CD4-positive, alpha-beta T cell (primary cell): Measurements from ENCODE around the gene ARGLU1. TPM values are rescaled to one million over a fixed set of nuclear protein-coding genes. Genes with fewer than 3 reads are reported as not detected.

Experiments used
- ATAC-seq: fragments of 200-7000 bp; cut with Tn5 transposase; one replicate; pipeline ENCODE4 v1.10.0; 2022; ENCODE audit warnings: mild to moderate bottlenecking; ENCODE audit not compliant: poor library complexity
- CTCF ChIA-PET: fragments of 350-600 bp; sonication (Branson Sonifier 250); formaldehyde crosslinking; loops from one replicate; lab custom pipeline; 2021; ENCODE audit warnings: antibody characterized with exemption, inconsistent platforms; lab: Charles Lee
- POLR2A ChIA-PET: fragments of 350-600 bp; sonication (Branson Sonifier 250); formaldehyde crosslinking; loops from one replicate; lab custom pipeline; 2021; ENCODE audit warnings: antibody characterized with exemption, inconsistent platforms; lab: Charles Lee
- DNase-seq, 14 experiments: peaks; one replicate each; pipeline ENCODE4 v3.0.0-alpha.2; 2013 to 2020; ENCODE audit warnings: mixed read lengths in 2 of 14
- H3K27ac ChIP-seq, 2 donors: one replicate each; pipeline versions ENCODE4 v1.5.1 to v1.7.0; 2013; ENCODE audit warnings: low read length in 2 of 2, low read depth in 1 of 2, mild to moderate bottlenecking in 1 of 2
- H3K27me3 ChIP-seq, 2 experiments: 1 replicate in 1 of 2; 2 replicates in 1 of 2; pipeline versions ENCODE4 v1.6.1 to v1.7.0; 2013; ENCODE audit warnings: low read length in 2 of 2, control low read depth in 1 of 2, mild to moderate bottlenecking in 1 of 2, moderate library complexity in 1 of 2; ENCODE audit not compliant: insufficient read depth in 2 of 2, control insufficient read depth in 1 of 2
- H3K36me3 ChIP-seq: one replicate; pipeline ENCODE4 v1.6.1; 2013; ENCODE audit warnings: low read length, control low read depth; ENCODE audit not compliant: insufficient read depth
- H3K4me1 ChIP-seq: one replicate; pipeline ENCODE4 v1.6.1; 2013; ENCODE audit warnings: low read length, control low read depth; ENCODE audit not compliant: insufficient read depth
- H3K4me3 ChIP-seq: one replicate; pipeline ENCODE4 v1.5.1; 2013; ENCODE audit warnings: mild to moderate bottlenecking, low read length, moderate library complexity
- H3K9me3 ChIP-seq, 2 experiments: 1 replicate in 1 of 2; 2 replicates in 1 of 2; pipeline versions ENCODE4 v1.6.1 to v1.7.0; 2013; ENCODE audit warnings: low read length in 2 of 2, mild to moderate bottlenecking in 2 of 2, control low read depth in 1 of 2, moderate library complexity in 1 of 2; ENCODE audit not compliant: control insufficient read depth in 1 of 2, insufficient read depth in 1 of 2
- H3K27ac Mint-ChIP-seq: one replicate; pipeline ENCODE4 v1.8.0; 2020; ENCODE audit warnings: mixed read lengths
- H3K27me3 Mint-ChIP-seq: one replicate; pipeline ENCODE4 v1.8.0; 2021; ENCODE audit warnings: mixed read lengths
- H3K36me3 Mint-ChIP-seq: one replicate; pipeline ENCODE4 v1.8.0; 2021; ENCODE audit warnings: low read depth, mixed read lengths
- H3K4me1 Mint-ChIP-seq: one replicate; pipeline ENCODE4 v1.8.0; 2021; ENCODE audit warnings: low read depth, mixed read lengths
- H3K4me3 Mint-ChIP-seq: one replicate; pipeline ENCODE4 v1.8.0; 2020; ENCODE audit warnings: mild to moderate bottlenecking, mixed read lengths
- H3K9me3 Mint-ChIP-seq: one replicate; pipeline ENCODE4 v1.8.0; 2020; ENCODE audit warnings: mixed read lengths
- CTCF ChIP-seq: fragments of 200-600 bp; IDR thresholded peaks from one replicate; pipeline ENCODE4 v1.8.0; 2022; ENCODE audit warnings: antibody characterized with exemption, mild to moderate bottlenecking
- intact Hi-C, 2 experiments: fragments of 100-400 bp; cut with DNase I in 1 of 2; cut with micrococcal nuclease in 1 of 2; formaldehyde crosslinking; loops; one replicate each; pipeline versions ENCODE4 v1.15.1 to v1.9.0; 2023 to 2025; cut with DNase I, micrococcal nuclease
- total RNA-seq, 174 experiments: library from RNA in 2 of 174; stranded (reverse) in 2 of 174; gene quantifications; one replicate each; pipeline ENCODE4 v1.2.3 and lab custom pipeline; 2021 to 2026

Gene ARGLU1
- total RNA-seq, 2 experiments from 2014 or later = 146 to 152 TPM

GRCh38 chr13:106491928-106492587 lies 75.9 kb downstream of the ARGLU1 start:
- Histone ChIP-seq H3K9me3 (peaks cover 0 to 10% of the 10 kb centered on the region in 2 experiments), H3K36me3 (no peaks in the 10 kb centered on the region), H3K27me3 (peaks cover 20 to 33% of the 10 kb centered on the region in 2 experiments), H3K27ac (no peak overlapping the region), H3K4me1 (peaks cover 14% of the 10 kb centered on the region), H3K4me3 (no peak overlapping the region)
- POLR2A ChIA-PET = no interaction called here
- Mint-ChIP-seq H3K27ac (no peak overlapping the region), H3K4me3 (peak overlapping the region; percentile 11), H3K9me3 (no peaks in the 10 kb centered on the region), H3K36me3 (no peaks in the 10 kb centered on the region), H3K27me3 (peaks cover 81% of the 10 kb centered on the region), H3K4me1 (peaks cover 26% of the 10 kb centered on the region)
- CTCF ChIA-PET = no interaction called here
- DNase-seq (no peak), ATAC-seq (no peak)
- intact Hi-C loops = no loop called here
- no peak for TF ChIP-seq CTCF

Other genes with a start within 250 kb of the ARGLU1 start
- gene EFNB2, start 32.5 kb downstream of the ARGLU1 start, total RNA-seq = under 1 TPM; 0.20 to 0.36 TPM